ENCODE data around the gene A4GALT. TPM values are rescaled to one million over a fixed set of nuclear protein-coding genes. Genes with fewer than 3 reads are reported as not detected.

The A4GALT gene
- total RNA-seq, 2 experiments from 2014 or later, result 56.0 to 61.5 TPM

- POLR2A ChIA-PET, result interaction anchor here (0.6 kb wide), 1 partner anchor 210 kb away, joined by 4 read pairs; no protein-coding TSS in a partner anchor
- H3K36me3 ChIP-seq (ENCODE audit: insufficient read depth, low read length), result no peaks in the 10 kb centered on the region
- peak overlapping the region; percentile 73 for H2AFZ ChIP-seq (ENCODE audit: low read length)
- TF ChIP-seq EZH2phosphoT487 (IDR thresholded peaks at IDR 0.05; ENCODE audit: borderline replicate concordance, low read depth, low read length), result no peak
- DNase-seq (ENCODE audit: low spot score), result peak; percentile 74
- peaks cover 58% of the 10 kb centered on the region for H3K4me1 ChIP-seq (ENCODE audit: insufficient read depth, low read length, poor library complexity, severe bottlenecking)
- CTCF ChIA-PET (ENCODE audit: unreplicated experiment), result interaction anchor here (0.5 kb wide), 1 partner anchor 117 kb away, joined by 3 read pairs; no protein-coding TSS in a partner anchor
- intact Hi-C loops (cut with micrococcal nuclease; ENCODE audit: unreplicated experiment), result loop anchor here (2.0 kb wide), 1 partner anchor 53 kb away; no protein-coding TSS in a partner anchor
- H3K4me2 ChIP-seq (ENCODE audit: low read length), result peak overlapping the region; percentile 63
- no peaks in the 10 kb centered on the region for H3K79me2 ChIP-seq (ENCODE audit: insufficient read depth, low read depth, low read length)
- H3K9me2 ChIP-seq (ENCODE audit: insufficient read depth, low read length), result no peaks in the 10 kb centered on the region
- BruUV-seq (replicated peaks), result no TSS peak
- peak overlapping the region; percentile 18 for H3K4me3 ChIP-seq (ENCODE audit: low read depth, low read length, poor library complexity, severe bottlenecking)
- H3K9me3 ChIP-seq (ENCODE audit: low read length), result no peaks in the 10 kb centered on the region
- no peaks in the 10 kb centered on the region for H4K20me1 ChIP-seq (ENCODE audit: insufficient read depth, low read length)
- peak overlapping the region; percentile 44 for H3K27ac ChIP-seq (ENCODE audit: low read depth, low read length, poor library complexity, severe bottlenecking)
These were observed 49.1 kb upstream of the A4GALT start for GRCh38 chr22:42769574-42770447.

GRCh38 chr22:42769238-42769573, 48.5 kb upstream of the A4GALT start:
- Histone ChIP-seq H3K4me1 (ENCODE audit: insufficient read depth, low read length, poor library complexity, severe bottlenecking) (peaks cover 64% of the 10 kb centered on the region), H2AFZ (ENCODE audit: low read length) (peak overlapping the region; percentile 73; the same call in 1 of the 2 replicates), H3K79me2 (ENCODE audit: insufficient read depth, low read depth, low read length) (no peaks in the 10 kb centered on the region), H3K4me3 (ENCODE audit: low read depth, low read length, poor library complexity, severe bottlenecking) (peak overlapping the region; percentile 18), H3K9me3 (ENCODE audit: low read length) (no peaks in the 10 kb centered on the region), H3K36me3 (ENCODE audit: insufficient read depth, low read length) (no peaks in the 10 kb centered on the region), H3K27ac (ENCODE audit: low read depth, low read length, poor library complexity, severe bottlenecking) (peak overlapping the region; percentile 1), H4K20me1 (ENCODE audit: insufficient read depth, low read length) (no peaks in the 10 kb centered on the region), H3K4me2 (ENCODE audit: low read length) (peak overlapping the region; percentile 63), H3K9me2 (ENCODE audit: insufficient read depth, low read length) (no peaks in the 10 kb centered on the region)
- DNase-seq (ENCODE audit: low spot score), result no peak
- intact Hi-C loops (cut with micrococcal nuclease; ENCODE audit: unreplicated experiment), result loop anchor here (2.0 kb wide), 1 partner anchor 52 kb away; no protein-coding TSS in a partner anchor
- ChIA-PET CTCF (ENCODE audit: unreplicated experiment) (interaction anchor here (0.5 kb wide), 1 partner anchor 117 kb away, joined by 3 read pairs; no protein-coding TSS in a partner anchor), POLR2A (no interaction called here)
- BruUV-seq (replicated peaks), result no TSS peak
- TF ChIP-seq EZH2phosphoT487 (IDR thresholded peaks at IDR 0.05; ENCODE audit: borderline replicate concordance, low read depth, low read length) (no peak), CTCF (conservative IDR thresholded peaks at IDR 0.05; ENCODE audit: low read length) (no peak)

GRCh38 chr22:42768385-42769035, 47.8 kb upstream of the A4GALT start:
- Histone ChIP-seq H3K9me3 (ENCODE audit: low read length) (no peaks in the 10 kb centered on the region), H3K4me1 (ENCODE audit: insufficient read depth, low read length, poor library complexity, severe bottlenecking) (peaks cover 68% of the 10 kb centered on the region), H4K20me1 (ENCODE audit: insufficient read depth, low read length) (no peaks in the 10 kb centered on the region), H3K27ac (ENCODE audit: low read depth, low read length, poor library complexity, severe bottlenecking) (no peak overlapping the region), H3K4me3 (ENCODE audit: low read depth, low read length, poor library complexity, severe bottlenecking) (no peak overlapping the region), H3K4me2 (ENCODE audit: low read length) (no peak overlapping the region), H2AFZ (ENCODE audit: low read length) (no peak overlapping the region), H3K79me2 (ENCODE audit: insufficient read depth, low read depth, low read length) (no peaks in the 10 kb centered on the region), H3K9me2 (ENCODE audit: insufficient read depth, low read length) (no peaks in the 10 kb centered on the region), H3K36me3 (ENCODE audit: insufficient read depth, low read length) (no peaks in the 10 kb centered on the region)
- DNase-seq (ENCODE audit: low spot score), result no peak
- ChIA-PET POLR2A (no interaction called here), CTCF (ENCODE audit: unreplicated experiment) (no interaction called here)
- TF ChIP-seq CTCF (conservative IDR thresholded peaks at IDR 0.05; ENCODE audit: low read length) (no peak), EZH2phosphoT487 (IDR thresholded peaks at IDR 0.05; ENCODE audit: borderline replicate concordance, low read depth, low read length) (no peak)
- intact Hi-C loops (cut with micrococcal nuclease; ENCODE audit: unreplicated experiment), result loop anchor here (2.0 kb wide), 1 partner anchor 52 kb away; no protein-coding TSS in a partner anchor
- no TSS peak for BruUV-seq (replicated peaks)

Data from OCI-LY7 (cell line).